Endothelial cell (in vitro differentiated cells): ENCODE measurements around the gene SUPT3H. TPM values are rescaled to one million over a fixed set of nuclear protein-coding genes. Genes with fewer than 3 reads are reported as not detected.
"Not testable (repeated sequence)": the region's sequence is repeated elsewhere in the genome, so short reads cannot be mapped to it uniquely, and the experiment has no call there.

ENCODE experiments used
- DNase-seq: peaks from one replicate; pipeline ENCODE4 v3.0.0; 2021; ENCODE audit warnings: low spot score
- H3K27ac Mint-ChIP-seq: one replicate; pipeline ENCODE4 v1.8.0; 2021; ENCODE audit warnings: mixed read lengths, inconsistent platforms; ENCODE audit not compliant: unreplicated experiment
- H3K27me3 Mint-ChIP-seq: one replicate; pipeline ENCODE4 v1.8.0; 2021; ENCODE audit warnings: mild to moderate bottlenecking, moderate library complexity, mixed read lengths, inconsistent platforms; ENCODE audit not compliant: unreplicated experiment
- H3K36me3 Mint-ChIP-seq: one replicate; pipeline ENCODE4 v1.8.0; 2021; ENCODE audit warnings: mild to moderate bottlenecking, low read depth, mixed read lengths, inconsistent platforms; ENCODE audit not compliant: unreplicated experiment
- H3K4me1 Mint-ChIP-seq: one replicate; pipeline ENCODE4 v1.8.0; 2021; ENCODE audit warnings: mild to moderate bottlenecking, mixed read lengths, inconsistent platforms; ENCODE audit not compliant: unreplicated experiment
- H3K4me3 Mint-ChIP-seq: one replicate; pipeline ENCODE4 v1.8.0; 2021; ENCODE audit warnings: mild to moderate bottlenecking, mixed read lengths, inconsistent platforms; ENCODE audit not compliant: unreplicated experiment
- H3K9me3 Mint-ChIP-seq: one replicate; pipeline ENCODE4 v1.8.0; 2021; ENCODE audit warnings: mixed read lengths, inconsistent platforms; ENCODE audit not compliant: unreplicated experiment
- total RNA-seq: library from RNA; stranded (reverse); fragmentation: NEBNext Ultra II Directional; extraction: Animal tissue kit (Norgen Biotek cat#: 25700); gene quantifications from one replicate; pipeline ENCODE4 v1.2.1, GENCODE V29; 2021; ENCODE audit not compliant: unreplicated experiment
- TF ChIP-seq, protein P1 (sequence below): fragments of 200-600 bp; sonication (generic); IDR thresholded peaks from one replicate; pipeline ENCODE4 v1.5.0; 2021; ENCODE audit warnings: antibody characterized with exemption; ENCODE audit not compliant: unreplicated experiment

The SUPT3H gene
- total RNA-seq, 1 donor from 2014 or later = 28.5 TPM

DNA sequence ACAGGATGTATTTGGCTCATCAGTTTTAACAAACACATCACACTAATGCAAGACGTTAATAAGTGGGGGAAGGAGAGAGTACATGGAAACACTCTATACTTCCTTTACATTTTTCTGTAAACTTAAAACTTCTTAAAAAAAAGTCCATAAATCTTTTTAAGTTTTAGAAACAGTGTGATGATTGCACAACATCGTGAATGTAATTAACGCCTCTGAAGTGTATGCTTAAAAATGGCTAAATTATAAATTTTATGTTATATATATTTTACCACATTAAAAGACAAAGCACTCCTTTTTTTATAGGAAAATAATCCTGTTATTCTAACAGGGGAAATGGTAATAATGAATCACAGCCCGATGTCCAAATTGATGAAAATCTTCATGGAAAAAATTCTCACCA is 193.7 kb downstream of the SUPT3H start:
- H3K36me3 Mint-ChIP-seq = no peaks in the 10 kb centered on the region
- no peak overlapping the region for H3K4me3 Mint-ChIP-seq
- DNase-seq = no peak
- no peaks in the 10 kb centered on the region for H3K9me3 Mint-ChIP-seq
- TF ChIP-seq, protein P1, sequence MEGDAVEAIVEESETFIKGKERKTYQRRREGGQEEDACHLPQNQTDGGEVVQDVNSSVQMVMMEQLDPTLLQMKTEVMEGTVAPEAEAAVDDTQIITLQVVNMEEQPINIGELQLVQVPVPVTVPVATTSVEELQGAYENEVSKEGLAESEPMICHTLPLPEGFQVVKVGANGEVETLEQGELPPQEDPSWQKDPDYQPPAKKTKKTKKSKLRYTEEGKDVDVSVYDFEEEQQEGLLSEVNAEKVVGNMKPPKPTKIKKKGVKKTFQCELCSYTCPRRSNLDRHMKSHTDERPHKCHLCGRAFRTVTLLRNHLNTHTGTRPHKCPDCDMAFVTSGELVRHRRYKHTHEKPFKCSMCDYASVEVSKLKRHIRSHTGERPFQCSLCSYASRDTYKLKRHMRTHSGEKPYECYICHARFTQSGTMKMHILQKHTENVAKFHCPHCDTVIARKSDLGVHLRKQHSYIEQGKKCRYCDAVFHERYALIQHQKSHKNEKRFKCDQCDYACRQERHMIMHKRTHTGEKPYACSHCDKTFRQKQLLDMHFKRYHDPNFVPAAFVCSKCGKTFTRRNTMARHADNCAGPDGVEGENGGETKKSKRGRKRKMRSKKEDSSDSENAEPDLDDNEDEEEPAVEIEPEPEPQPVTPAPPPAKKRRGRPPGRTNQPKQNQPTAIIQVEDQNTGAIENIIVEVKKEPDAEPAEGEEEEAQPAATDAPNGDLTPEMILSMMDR = no peak
- H3K4me1 Mint-ChIP-seq = no peaks in the 10 kb centered on the region
- no peak overlapping the region for H3K27ac Mint-ChIP-seq
- no peaks in the 10 kb centered on the region for H3K27me3 Mint-ChIP-seq

DNA sequence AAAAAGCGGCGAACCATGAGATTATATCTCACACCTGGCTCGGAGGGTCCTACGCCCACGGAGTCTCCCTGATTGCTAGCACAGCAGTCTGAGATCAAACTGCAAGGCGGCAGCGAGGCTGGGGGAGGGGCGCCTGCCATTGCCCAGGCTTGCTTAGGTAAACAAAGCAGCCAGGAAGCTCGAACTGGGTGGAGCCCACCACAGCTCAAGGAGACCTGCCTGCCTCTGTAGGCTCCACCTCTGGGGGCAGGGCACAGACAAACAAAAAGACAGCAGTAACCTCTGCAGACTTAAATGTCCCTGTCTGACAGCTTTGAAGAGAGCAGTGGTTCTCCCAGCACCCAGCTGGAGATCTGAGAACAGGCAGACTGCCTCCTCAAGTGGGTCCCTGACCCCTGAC is 201.4 kb downstream of the SUPT3H start:
- not testable (repeated sequence) for H3K36me3 Mint-ChIP-seq, DNase-seq, H3K4me1 Mint-ChIP-seq, H3K27me3 Mint-ChIP-seq, H3K9me3 Mint-ChIP-seq, H3K4me3 Mint-ChIP-seq, H3K27ac Mint-ChIP-seq

DNA sequence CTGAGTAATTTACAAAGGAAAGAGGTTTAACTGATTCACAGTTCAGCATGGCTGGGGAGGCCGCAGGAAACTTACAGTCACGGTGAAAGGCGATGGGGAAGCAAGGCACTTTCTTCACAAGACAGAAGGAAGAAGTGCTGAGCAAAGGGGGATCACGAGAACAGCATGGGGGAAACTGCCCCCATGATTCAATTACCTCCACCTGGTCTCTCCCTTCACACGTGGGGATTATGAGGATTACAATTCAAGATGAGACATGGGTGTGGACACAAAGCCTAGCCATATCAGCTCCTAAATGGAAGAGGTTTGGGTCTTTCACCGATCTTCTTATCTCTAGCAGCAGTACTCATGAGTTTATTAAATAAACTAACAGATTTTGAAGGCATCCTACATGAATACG is 202.5 kb downstream of the SUPT3H start:
- no peak for DNase-seq
- Mint-ChIP-seq H3K4me1 (no peaks in the 10 kb centered on the region), H3K27ac (no peak overlapping the region), H3K36me3 (no peaks in the 10 kb centered on the region), H3K4me3 (no peak overlapping the region), H3K27me3 (peaks cover 2% of the 10 kb centered on the region), H3K9me3 (no peaks in the 10 kb centered on the region)
- TF ChIP-seq, protein P1 = no peak

DNA sequence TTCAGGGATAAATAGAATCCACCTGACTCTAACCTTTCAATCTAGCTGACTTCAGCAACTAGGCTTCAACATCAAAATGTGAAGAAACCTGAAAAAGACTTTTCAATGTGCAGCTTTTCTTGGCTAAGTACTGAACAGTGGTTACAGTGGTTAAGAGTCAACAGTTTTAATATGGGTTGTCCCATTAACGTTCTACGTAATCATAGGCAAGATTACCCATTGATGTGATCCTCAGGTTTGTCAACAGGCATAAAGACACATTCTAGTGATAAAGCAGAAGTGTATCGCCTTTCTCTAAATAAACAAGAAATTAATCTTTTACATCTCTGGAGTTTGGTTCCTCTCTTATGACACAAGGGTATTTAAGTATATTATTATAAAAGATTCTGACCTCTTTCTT is 203.7 kb downstream of the SUPT3H start:
- no peak overlapping the region for H3K27ac Mint-ChIP-seq
- H3K4me3 Mint-ChIP-seq = no peak overlapping the region
- no peak for DNase-seq
- peaks cover 2% of the 10 kb centered on the region for H3K27me3 Mint-ChIP-seq
- TF ChIP-seq, protein P1 = no peak
- H3K9me3 Mint-ChIP-seq = no peaks in the 10 kb centered on the region
- no peaks in the 10 kb centered on the region for H3K36me3 Mint-ChIP-seq
- H3K4me1 Mint-ChIP-seq = no peaks in the 10 kb centered on the region

DNA sequence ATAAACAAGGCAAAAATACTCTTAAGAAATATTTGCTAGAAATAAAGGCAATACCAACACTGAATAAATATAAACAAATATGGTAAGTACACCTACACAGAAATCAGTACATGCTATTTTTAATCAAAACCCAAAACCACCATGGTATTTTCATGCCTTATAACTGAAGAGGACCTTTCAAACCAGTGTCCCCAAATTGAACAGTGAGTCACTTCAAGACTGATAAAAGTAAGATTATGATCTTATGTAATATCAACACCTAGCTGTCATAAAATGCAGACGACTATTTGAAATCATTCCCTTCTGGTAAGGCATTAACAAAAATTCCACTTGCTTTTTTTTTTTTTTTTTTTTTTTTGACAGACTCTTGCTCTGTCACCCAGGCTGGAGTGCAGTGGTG is 206.4 kb downstream of the SUPT3H start:
- Mint-ChIP-seq H3K36me3 (no peaks in the 10 kb centered on the region), H3K9me3 (no peaks in the 10 kb centered on the region), H3K27me3 (no peaks in the 10 kb centered on the region), H3K27ac (no peak overlapping the region), H3K4me1 (no peaks in the 10 kb centered on the region), H3K4me3 (no peak overlapping the region)
- TF ChIP-seq, protein P1 = no peak
- no peak for DNase-seq

DNA sequence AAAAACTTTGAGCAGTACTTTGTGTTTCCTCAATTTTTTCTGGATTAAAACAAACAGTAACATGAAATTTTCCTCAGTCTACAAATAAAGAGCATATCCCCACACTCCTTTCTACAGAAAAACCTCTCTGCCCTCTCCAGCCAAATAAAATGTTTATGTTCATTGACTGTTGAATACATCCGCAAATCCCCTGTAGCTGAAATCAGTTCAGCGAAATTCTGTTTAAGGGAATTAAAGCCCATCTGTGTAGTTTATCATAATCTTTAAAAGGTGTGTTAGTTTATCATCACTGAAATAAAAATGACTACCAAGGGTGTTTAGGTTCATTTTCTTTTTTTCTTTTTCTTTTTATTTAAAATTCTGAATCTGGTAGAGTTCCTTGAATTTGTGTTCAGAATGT is 207.4 kb downstream of the SUPT3H start:
- H3K4me1 Mint-ChIP-seq = no peaks in the 10 kb centered on the region
- H3K27me3 Mint-ChIP-seq = no peaks in the 10 kb centered on the region
- TF ChIP-seq, protein P1 = no peak
- no peak overlapping the region for H3K4me3 Mint-ChIP-seq
- H3K9me3 Mint-ChIP-seq = no peaks in the 10 kb centered on the region
- DNase-seq = no peak
- H3K27ac Mint-ChIP-seq = no peak overlapping the region
- no peaks in the 10 kb centered on the region for H3K36me3 Mint-ChIP-seq
